ENCODE data around the gene VMA21.

Gene VMA21, protein sequence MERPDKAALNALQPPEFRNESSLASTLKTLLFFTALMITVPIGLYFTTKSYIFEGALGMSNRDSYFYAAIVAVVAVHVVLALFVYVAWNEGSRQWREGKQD

DNA sequence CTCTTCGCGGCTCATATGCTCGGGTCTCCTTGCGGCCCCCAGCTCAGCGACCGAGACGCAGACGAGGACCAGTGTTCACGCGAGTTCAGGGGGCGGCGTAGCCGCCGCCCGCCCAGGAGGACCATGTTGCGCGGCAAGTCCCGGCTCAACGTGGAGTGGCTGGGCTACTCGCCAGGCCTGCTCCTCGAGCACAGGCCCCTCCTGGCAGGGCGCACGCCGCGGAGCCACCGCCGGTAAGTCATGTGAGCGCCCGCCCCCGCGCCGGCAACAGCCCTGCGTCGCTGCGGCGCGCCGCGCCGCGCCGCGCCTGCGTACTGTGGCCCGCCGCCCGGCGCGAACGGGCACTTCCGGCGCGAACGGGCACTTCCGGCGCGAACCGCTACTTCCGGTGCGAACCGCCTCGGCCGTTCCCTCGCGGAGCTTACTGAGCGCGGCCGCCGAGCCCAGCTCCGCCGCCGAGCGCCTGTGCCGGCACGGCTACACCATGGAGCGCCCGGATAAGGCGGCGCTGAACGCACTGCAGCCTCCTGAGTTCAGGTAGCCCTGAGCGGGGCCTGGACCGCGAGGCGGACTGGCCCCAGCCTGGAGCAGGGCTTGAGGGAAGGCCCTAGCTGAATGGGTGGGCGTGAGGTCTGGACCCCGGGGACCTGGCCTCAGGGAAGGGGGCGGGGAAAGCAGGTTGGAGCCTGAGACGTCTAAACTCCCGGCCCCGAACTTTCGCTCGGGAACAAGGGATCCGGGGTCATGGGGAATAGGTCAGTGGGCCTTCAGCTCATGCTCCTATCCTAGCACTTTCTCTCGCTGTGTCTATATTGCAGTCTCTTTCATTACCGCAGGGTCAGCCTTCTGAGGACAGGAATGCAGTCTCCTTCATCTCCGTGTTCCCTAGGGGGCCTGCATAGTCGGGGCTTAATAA, at the start of gene VMA21:
VMA21 (plus strand) TSS at position 382 of the 916 bp plus-strand sequence; CDS start at position 485, 103 bp downstream.
- peak; percentile 78 to 85 for DNase-seq

DNA sequence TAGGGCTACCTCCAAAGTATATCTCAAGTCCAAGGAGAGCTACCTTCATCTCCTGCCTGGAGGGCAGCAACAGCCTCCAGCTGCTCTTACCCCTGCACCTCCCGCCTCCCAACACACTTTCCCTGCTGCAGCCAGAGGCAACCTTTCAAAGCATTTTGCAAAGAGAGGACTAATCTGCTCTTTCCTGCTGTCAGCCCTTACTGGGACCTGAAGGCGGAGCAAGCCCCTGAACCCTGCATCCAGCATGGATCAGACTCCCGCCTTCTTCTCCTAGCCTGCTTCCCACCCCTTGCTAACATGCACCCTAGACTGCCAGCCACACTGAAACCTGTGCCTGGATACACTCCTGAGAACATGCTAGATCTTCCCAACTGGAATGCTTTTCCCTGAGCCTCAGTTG, 37.7 kb upstream of the VMA21 start:
- no peak for DNase-seq

GRCh38 chrX:151359931-151360871, 36.8 kb upstream of the VMA21 start:
- peak; percentile 59 to 67 for DNase-seq

DNA sequence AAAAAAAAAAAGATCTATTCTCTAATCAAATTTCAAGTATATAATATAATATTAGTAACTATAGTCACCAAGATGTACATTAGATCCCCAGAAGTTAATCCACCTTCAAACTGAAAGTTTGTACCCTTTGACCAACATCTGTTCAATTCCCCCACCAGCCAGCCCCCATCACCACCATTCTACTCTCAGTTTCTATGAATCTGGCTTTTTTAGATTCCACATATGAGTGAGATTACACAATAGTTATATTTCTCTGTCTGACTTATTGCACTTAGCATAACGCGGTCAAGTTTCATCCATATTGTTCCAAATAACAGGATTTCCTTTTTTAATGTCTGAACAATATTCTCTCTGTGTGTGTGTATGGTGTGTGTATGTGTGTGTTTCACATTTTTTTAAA, 33.7 kb upstream of the VMA21 start:
- DNase-seq: no peak

- no peak for DNase-seq
These were observed 31.4 kb upstream of the VMA21 start for GRCh38 chrX:151365579-151365978.

DNA sequence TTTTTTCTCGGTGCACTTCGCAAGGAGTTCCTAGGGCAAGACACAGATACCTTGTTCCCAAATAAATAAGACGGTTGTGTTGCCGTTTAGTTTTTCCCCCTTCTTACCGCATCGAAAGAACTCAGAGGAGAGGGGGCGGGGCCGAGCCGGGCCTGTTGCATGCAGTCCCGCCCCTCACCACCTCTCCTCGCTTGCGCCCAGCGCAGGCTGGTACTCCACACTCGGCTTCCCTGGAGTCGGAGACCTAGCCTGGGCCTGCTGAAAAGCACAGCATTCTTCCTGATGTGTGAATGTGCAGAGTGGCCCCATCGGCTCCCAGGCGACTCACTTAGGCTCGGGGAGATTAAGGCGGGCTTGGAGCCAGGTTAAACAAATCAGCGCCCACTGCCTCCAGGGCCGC, 26.1 kb upstream of the VMA21 start:
- DNase-seq: peak in 1 of 2 experiments; percentile 29

- no peak for DNase-seq
These were observed 12.2 kb upstream of the VMA21 start for GRCh38 chrX:151384807-151385206.

GRCh38 chrX:151386838-151387459, 10.1 kb upstream of the VMA21 start:
- DNase-seq: no peak

DNA sequence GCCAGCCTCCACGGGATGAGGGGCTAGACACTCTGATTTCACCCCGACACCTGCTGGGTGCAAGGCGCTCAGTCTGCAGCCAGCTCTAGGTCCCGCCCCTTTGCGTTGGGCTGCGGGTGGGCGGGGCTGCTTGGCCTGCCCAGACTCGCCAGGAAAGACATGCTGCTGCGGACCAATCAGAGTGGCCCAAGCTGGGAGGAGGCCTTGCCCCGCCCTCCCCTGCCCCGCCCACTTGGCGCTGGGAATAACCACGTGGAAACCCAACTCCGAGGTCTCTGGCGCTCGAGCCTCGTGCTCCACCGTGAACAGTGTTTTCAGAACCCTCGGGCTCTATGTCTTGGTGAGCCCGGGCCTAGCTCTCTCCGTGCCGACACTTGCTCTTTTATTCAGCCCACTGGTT, 5.3 kb upstream of the VMA21 start:
- no peak for DNase-seq

DNA sequence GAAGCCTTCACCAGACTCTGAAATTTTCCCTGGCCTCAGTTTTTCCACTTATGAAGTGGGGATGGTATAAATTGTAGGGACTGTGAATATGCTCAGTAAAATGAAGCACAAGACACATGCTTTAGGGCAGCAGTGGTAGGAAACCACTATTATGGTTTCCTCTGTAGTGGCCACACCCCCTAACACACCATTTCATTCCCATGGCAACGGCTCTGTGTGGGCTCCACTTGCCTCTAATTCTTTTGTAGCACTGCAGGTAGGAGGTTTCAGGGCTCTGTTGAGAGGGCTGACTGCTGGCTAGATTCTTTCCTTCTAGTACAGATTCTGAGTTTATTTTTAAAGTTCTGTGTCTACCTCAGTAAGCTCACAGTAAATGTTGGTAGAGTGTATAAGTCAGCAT, 3.5 kb upstream of the VMA21 start:
- peak in 1 of 2 experiments; percentile 29 for DNase-seq

DNA sequence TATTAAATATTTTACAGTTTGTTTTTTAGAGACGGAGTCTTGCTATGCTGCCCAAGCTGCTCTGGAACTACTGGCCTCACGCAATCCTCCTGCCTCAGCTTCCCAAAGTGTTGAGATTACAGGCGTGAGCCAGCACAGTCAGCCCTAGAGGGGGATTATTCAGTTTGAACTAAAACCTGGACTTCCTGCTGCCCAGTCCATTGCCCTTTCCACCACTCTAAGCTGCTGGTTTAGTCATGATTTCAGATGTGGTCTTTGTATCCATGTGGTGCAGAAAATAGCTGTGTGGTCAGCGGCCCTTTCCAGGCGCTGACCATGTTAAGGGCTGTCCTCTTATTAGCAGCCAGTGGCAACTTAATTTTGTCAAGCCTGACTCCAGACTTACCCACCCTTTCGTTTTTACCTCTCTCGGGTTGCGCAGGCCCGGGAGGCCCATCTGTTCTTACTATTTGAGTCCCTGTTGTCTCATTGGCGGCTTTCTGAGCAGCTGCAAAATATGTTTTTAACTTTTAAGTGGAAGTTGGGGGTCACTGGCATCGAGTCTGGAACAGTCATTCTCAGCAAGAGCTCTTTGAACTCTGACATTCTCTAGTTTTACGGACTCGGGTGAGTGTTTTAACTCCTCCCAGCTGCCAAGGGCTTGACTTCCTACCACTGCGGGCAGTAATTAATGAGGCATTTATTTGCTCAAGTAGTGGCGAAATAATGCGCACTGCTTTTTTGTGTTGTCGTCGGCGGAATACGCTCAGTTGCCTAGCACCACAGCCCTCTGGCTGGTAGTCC, 773 bp upstream of the VMA21 start:
- peak; percentile 55 to 57 for DNase-seq

GRCh38 chrX:151397741-151398070, 700 bp downstream of the VMA21 start:
- DNase-seq: no peak

- DNase-seq: no peak
These were observed 1.3 kb downstream of the VMA21 start for GRCh38 chrX:151398346-151398745.

DNA sequence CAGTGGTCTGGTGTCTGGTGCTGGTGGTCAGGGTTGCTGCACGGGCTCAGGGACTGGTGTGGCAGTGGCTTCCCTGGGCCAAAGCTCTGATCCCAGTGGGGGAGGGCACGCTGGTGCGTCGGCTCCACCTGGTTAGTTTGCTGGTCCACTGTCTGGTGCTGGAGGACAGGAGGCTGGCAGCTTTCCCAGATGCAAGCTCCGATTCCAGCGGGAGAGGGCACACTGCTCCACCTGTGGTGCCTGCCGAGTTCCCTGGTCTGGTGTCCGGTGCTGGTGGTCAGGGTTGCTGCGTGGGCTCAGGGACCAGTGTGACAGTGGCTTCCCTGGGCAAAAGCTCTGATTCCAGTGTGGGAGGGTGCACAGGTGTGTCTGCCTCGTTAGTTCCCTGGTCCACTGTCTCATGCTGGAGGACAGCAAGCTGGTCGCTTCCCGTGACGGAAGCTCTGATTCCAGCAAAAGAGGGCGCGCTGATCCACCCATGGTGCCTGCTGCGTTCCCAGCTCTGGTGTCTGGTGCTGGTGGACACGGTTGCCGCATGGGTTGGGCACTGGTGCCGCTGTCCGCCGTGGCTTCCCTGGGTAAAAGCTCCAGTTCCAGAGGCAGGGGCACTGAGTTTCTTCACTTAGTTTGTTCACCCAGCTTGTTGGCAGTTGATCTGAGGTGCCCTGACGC, 5.8 kb downstream of the VMA21 start:
- no peak for DNase-seq

DNA sequence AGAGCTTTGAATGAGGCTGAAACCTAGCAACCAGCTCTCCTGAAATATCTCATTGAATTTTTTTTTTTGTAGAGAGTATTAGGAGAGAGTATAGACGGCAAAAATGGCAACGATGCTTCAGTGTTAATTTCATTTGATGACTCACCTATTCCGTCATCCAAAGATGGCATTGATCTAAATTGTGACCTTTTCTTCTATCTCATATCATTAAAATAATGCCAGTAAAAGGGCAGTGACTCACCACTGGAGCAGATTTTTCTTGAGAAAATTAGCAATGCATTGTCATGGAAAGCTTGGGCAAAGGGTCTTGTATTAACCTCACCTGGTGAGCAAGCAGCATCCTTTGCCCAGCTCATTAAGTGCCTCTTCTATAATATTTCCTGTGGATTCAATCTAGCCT, 19.6 kb downstream of the VMA21 start:
- no peak for DNase-seq

GRCh38 chrX:151419782-151420181, 22.8 kb downstream of the VMA21 start:
- DNase-seq: no peak

DNA sequence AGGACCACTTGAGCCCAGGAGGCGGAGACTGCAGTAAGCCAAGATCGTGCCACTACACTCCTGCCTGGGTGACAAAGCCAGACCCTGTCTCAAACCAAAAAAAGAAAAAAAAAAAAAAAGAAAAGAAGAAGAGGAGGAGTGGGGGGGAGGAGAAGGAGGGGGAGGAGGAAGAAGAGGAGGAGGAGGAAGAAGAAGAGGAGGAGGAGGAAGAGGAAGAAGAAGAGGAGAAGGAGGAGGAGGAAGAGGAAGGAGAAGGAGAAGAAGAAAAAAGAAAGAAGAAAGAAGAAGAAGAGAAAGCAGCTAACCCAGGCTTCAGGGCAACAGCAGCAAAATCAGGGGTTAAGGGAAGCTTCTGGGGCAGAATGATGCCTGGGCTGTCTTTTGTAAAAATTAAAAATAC, 27.5 kb downstream of the VMA21 start:
- no peak for DNase-seq

GRCh38 chrX:151448509-151448908, 51.5 kb downstream of the VMA21 start:
- DNase-seq: no peak

GRCh38 chrX:151458824-151459223, 61.8 kb downstream of the VMA21 start:
- no peak for DNase-seq
